MM.1S (cell line): ENCODE data around the gene RAPSN.
A peak's percentile ranks its signal among the peaks of the same experiment; 100 is the strongest.

Experiments
- DNase-seq: peaks from one replicate; pipeline ENCODE4 v3.0.0-alpha.2; 2015
- H2AFZ ChIP-seq: fragments of 300-600 bp; sonication (generic); 2 replicates; pipeline ENCODE4 v1.6.0; 2016; ENCODE audit warnings: antibody characterized with exemption, low read length
- H3F3A ChIP-seq: fragments of 300-600 bp; sonication (generic); 2 replicates; pipeline ENCODE4 v1.6.1; 2016; ENCODE audit warnings: mild to moderate bottlenecking, antibody characterized with exemption, low read length, moderate library complexity, mixed read lengths; ENCODE audit not compliant: insufficient read depth
- H3K27ac ChIP-seq: fragments of 300-600 bp; sonication (generic); 2 replicates; pipeline ENCODE4 v1.5.1; 2016; ENCODE audit warnings: mild to moderate bottlenecking, low read length
- H3K27me3 ChIP-seq: fragments of 300-600 bp; sonication (generic); replicated peaks from 2 replicates; pipeline ENCODE4 v1.6.0; 2016; ENCODE audit warnings: low read length; ENCODE audit not compliant: insufficient read depth
- H3K36me3 ChIP-seq: fragments of 300-600 bp; sonication (generic); replicated peaks from 2 replicates; pipeline ENCODE4 v1.6.1; 2016; ENCODE audit warnings: mild to moderate bottlenecking, low read length, mixed read lengths; ENCODE audit not compliant: insufficient read depth
- H3K4me1 ChIP-seq: fragments of 300-600 bp; sonication (generic); 2 replicates; pipeline ENCODE4 v1.6.1; 2016; ENCODE audit warnings: low read length, mixed read lengths
- H3K4me2 ChIP-seq: fragments of 300-600 bp; sonication (generic); 2 replicates; pipeline ENCODE4 v1.6.0; 2016; ENCODE audit warnings: low read depth, low read length
- H3K4me3 ChIP-seq: fragments of 300-600 bp; sonication (generic); 2 replicates; pipeline ENCODE4 v1.5.1; 2016; ENCODE audit warnings: low read length, mixed read lengths
- H3K79me2 ChIP-seq: fragments of 300-600 bp; sonication (generic); 2 replicates; pipeline ENCODE4 v1.6.1; 2016; ENCODE audit warnings: mixed run types, low read length, mixed read lengths
- H3K9ac ChIP-seq: fragments of 300-600 bp; sonication (generic); 2 replicates; pipeline ENCODE4 v1.6.1; 2016; ENCODE audit warnings: low read length, mixed read lengths
- H3K9me2 ChIP-seq: fragments of 300-600 bp; sonication (generic); replicated peaks from 2 replicates; pipeline ENCODE4 v1.6.1; 2016; ENCODE audit warnings: mild to moderate bottlenecking, low read length, mixed read lengths; ENCODE audit not compliant: insufficient read depth
- H3K9me3 ChIP-seq: fragments of 300-600 bp; sonication (generic); replicated peaks from 2 replicates; pipeline ENCODE4 v1.6.1; 2016; ENCODE audit warnings: mild to moderate bottlenecking, low read length, mixed read lengths; ENCODE audit not compliant: insufficient read depth
- H4K20me1 ChIP-seq: fragments of 300-600 bp; sonication (generic); 2 replicates; pipeline ENCODE4 v1.6.1; 2016; ENCODE audit warnings: mild to moderate bottlenecking, low read length, moderate library complexity, mixed read lengths; ENCODE audit not compliant: insufficient read depth
- EZH2 ChIP-seq: fragments of 300-600 bp; sonication (generic); optimal IDR thresholded peaks from 2 replicates; pipeline ENCODE3; 2017; ENCODE audit warnings: low read depth, mild to moderate bottlenecking, antibody characterized with exemption, low read length, mixed read lengths
- EZH2phosphoT487 ChIP-seq: fragments of 300-600 bp; sonication (generic); IDR thresholded peaks from 2 replicates; pipeline ENCODE4 v1.6.1; 2018; ENCODE audit warnings: antibody characterized with exemption, low read length
- TF ChIP-seq, protein P1 (sequence below): fragments of 300-600 bp; sonication (generic); IDR thresholded peaks from 2 replicates; pipeline ENCODE4 v1.5.1; 2016; ENCODE audit warnings: antibody characterized with exemption, low read length, mixed read lengths

Gene RAPSN

DNA sequence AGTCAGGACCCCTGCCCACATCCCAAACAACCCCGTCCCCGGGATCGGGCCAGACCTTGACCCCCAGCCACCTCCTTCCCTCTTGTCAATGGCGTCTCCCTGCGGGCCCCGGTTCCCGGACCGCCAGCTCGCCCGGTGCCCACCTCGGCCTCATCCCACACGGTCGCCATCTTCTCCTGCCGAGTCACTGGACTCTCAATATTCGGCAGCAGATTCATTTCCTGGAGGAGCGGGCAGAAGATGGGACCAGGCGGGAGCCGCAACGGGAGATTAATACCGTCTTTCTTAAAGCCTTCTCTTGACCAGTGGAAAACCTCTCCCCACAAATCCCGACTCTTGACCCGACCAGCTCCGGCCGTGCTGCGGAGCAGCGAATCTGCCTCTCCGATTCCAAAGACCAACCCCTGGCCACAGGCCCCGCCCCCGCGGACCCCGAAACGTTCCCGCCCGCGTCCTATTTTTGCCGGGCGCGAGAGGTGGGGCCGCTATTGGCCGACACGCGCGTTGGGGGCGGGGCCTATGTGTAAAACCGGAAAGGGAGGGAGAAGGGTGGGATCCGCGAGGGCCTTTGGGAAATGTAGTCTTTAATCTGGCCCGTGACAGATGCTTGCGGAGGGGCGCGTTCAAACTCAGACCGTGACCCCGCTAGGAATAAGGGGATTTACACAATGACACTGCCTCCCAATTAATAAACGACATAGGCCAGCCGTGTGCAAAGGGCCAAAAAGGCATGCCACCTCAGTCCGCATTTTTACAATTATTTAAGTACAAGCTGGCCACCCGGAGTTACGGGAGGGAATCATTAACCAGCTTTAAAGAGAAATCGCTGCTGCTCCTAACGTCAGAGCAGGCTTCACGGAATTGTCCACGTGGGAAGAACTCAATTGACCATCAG lies 22.6 kb downstream of the RAPSN start, which contains the start of gene PSMC3:
Gene PSMC3 (minus strand): TSS at position 378 of the 895 bp plus-strand sequence. CDS start 160 bp downstream, at position 218.
- Histone ChIP-seq H3K4me2 (peak within 1 kb of the TSS; percentile 92), H3K27ac (peak within 1 kb of the TSS; percentile 71), H3K4me1 (peaks cover 11% of the 10 kb centered on the region), H3F3A (0 out of 2 replicates have a peak, but pooled peaks cover 2% of the 10 kb centered on the region), H3K79me2 (peaks cover 41% of the 10 kb centered on the region), H3K27me3 (no peaks in the 10 kb centered on the region), H3K36me3 (0 out of 2 replicates have a peak, but pooled peaks cover 16% of the 10 kb centered on the region), H4K20me1 (no peaks in the 10 kb centered on the region), H2AFZ (peak within 1 kb of the TSS; percentile 99), H3K9me2 (no peaks in the 10 kb centered on the region), H3K4me3 (peak within 1 kb of the TSS; percentile 98), H3K9me3 (no peaks in the 10 kb centered on the region), H3K9ac (peak within 1 kb of the TSS; percentile 99)
- DNase-seq, result peak; percentile 97
- TF ChIP-seq EZH2phosphoT487 (no peak), EZH2 (no peak)
- TF ChIP-seq, protein P1, sequence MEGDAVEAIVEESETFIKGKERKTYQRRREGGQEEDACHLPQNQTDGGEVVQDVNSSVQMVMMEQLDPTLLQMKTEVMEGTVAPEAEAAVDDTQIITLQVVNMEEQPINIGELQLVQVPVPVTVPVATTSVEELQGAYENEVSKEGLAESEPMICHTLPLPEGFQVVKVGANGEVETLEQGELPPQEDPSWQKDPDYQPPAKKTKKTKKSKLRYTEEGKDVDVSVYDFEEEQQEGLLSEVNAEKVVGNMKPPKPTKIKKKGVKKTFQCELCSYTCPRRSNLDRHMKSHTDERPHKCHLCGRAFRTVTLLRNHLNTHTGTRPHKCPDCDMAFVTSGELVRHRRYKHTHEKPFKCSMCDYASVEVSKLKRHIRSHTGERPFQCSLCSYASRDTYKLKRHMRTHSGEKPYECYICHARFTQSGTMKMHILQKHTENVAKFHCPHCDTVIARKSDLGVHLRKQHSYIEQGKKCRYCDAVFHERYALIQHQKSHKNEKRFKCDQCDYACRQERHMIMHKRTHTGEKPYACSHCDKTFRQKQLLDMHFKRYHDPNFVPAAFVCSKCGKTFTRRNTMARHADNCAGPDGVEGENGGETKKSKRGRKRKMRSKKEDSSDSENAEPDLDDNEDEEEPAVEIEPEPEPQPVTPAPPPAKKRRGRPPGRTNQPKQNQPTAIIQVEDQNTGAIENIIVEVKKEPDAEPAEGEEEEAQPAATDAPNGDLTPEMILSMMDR, result no peak

DNA sequence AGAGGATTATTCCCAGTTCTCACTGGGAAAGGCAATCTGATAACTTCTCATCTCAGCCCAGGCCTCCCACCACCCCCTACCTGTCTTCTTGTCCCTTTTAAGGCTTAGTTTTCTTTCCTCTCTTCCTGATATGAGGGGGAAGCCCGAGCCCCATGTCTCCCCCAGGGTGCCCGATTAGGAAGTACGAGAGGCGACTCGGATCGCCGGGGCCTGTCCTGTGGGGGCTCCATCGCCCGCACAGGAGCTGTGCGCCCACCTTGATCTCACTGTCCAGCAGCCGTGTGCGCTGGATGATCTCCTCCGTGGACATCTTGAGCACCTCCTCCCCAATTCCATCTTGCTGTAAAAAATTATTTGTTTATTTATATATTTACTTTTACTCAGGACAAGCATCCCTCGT lies 23.3 kb downstream of the RAPSN start:
- peaks cover 11% of the 10 kb centered on the region for H3K4me1 ChIP-seq
- peak overlapping the region; percentile 89 for H3K4me2 ChIP-seq
- H3K9me2 ChIP-seq, result no peaks in the 10 kb centered on the region
- no peak for DNase-seq
- peaks cover 42% of the 10 kb centered on the region for H3K79me2 ChIP-seq
- H3F3A ChIP-seq, result 0 out of 2 replicates have a peak, but pooled peaks cover 2% of the 10 kb centered on the region
- no peaks in the 10 kb centered on the region for H4K20me1 ChIP-seq
- H2AFZ ChIP-seq, result peak overlapping the region; percentile 99
- TF ChIP-seq, protein P1, result no peak
- TF ChIP-seq EZH2phosphoT487 (no peak), EZH2 (no peak)
- peak overlapping the region; percentile 98 for H3K4me3 ChIP-seq
- H3K27ac ChIP-seq, result peak overlapping the region; percentile 71; the same call in 1 of the 2 replicates
- H3K9me3 ChIP-seq, result no peaks in the 10 kb centered on the region
- no peaks in the 10 kb centered on the region for H3K27me3 ChIP-seq
- H3K36me3 ChIP-seq, result peaks cover 17% of the 10 kb centered on the region; the same call in 1 of the 2 replicates
- peak overlapping the region; percentile 99 for H3K9ac ChIP-seq

DNA sequence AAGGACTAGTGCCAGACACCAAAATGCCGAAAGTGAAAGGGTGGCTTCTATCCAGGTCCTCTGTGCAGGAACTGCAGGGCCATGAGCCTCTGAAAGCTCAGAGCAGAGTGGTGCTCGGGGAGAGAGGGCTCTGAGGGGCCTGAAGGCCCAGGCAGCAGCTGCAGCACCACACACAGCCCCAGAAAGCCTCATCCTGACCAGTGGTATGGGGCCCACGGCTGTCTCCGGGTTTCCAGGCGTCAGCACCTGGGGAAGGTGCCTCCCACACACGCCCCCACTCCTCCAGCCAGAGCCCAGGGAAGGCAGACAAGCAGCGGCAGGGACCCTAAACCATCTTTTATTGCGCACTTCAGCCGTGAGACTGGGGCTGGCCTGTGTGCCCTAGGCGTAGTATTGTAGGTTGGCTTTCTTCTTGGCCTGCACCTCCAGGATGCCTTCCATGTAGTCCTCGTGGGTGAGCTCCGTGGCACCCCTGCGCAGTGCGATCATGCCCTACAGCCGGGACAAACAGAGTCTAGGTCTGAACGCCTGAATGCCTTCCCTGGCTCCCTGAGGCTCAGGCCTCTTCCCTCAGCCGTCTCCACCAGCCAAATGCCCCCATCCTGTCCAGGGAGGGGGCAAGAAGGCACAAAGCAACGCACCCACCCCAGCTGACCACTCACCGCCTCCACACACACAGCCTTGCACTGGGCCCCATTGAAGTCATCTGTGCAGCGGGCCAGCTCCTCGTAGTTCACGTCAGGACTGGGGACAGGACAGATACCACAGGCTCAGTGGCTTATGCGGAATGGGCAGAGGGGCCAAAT lies 30.3 kb downstream of the RAPSN start:
- Histone ChIP-seq H3K4me3 (no peak overlapping the region), H3K79me2 (peaks cover 18% of the 10 kb centered on the region), H3K36me3 (peaks cover 15% of the 10 kb centered on the region), H4K20me1 (no peaks in the 10 kb centered on the region), H3K9me3 (no peaks in the 10 kb centered on the region), H3K9ac (no peak overlapping the region), H3K4me2 (no peak overlapping the region), H3K4me1 (no peaks in the 10 kb centered on the region), H2AFZ (no peak overlapping the region), H3K9me2 (no peaks in the 10 kb centered on the region), H3F3A (no peaks in the 10 kb centered on the region), H3K27ac (no peak overlapping the region), H3K27me3 (no peaks in the 10 kb centered on the region)
- DNase-seq, result no peak
- TF ChIP-seq EZH2 (no peak), EZH2phosphoT487 (no peak)
- TF ChIP-seq, protein P1, result no peak
